Islet precursor cell (in vitro differentiated cells): Measurements from ENCODE around the gene CELF2.

ENCODE experiments used
- DNase-seq: peaks from one replicate; pipeline ENCODE4 v3.0.0-alpha.2; 2018

Gene CELF2

DNA sequence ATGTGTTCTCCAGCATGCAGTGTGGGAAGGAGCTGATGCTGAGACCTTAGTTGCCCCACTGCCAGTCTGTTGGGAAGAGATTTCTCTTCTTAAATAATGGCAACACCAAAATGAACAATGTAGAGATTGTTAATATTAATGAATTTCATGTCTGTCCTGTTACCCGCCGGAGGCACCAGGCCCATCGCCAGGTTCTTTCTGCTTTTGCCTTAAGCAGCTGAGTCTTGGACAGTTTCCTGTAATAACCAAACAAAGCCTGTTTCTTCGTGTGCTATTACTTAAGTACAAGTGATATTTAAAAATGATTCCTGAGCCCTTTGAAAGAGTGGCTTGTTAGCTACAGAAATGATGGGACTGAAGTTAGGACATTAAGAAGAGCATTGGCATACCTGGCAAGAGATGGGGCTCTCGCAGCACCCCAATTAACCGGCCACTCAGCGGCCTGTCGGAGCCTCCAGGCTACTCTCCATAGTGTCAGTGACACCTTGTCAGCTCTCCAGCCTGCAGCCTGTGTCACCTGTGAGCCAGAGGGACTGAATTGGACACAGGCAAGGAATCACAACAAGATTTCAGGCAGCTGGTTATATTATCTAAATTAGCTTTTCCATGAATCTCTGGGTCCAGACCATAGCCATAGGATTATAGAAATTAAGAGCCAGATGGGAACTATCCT is 142.0 kb downstream of the CELF2 start:
- DNase-seq = peak; percentile 15

DNA sequence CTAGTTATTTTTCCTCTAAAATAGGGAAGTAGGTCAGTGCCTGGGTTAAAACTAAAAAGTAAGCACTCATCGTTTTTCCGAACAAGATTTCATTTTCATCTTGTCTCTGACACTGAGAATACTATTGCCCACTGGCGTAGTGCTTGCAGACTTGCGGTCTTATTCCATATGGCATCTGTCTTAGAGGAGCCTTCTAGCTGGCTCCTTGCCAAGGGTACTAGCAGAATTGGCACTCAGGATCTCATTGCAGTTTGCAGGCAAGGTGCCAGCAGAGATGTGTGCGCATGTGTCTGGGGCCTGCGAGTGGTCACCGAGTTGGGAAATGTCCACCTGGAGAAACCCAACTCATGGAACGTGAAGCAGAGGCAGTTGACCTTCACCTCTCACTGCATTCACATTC is 143.4 kb downstream of the CELF2 start:
- peak; percentile 14 for DNase-seq

DNA sequence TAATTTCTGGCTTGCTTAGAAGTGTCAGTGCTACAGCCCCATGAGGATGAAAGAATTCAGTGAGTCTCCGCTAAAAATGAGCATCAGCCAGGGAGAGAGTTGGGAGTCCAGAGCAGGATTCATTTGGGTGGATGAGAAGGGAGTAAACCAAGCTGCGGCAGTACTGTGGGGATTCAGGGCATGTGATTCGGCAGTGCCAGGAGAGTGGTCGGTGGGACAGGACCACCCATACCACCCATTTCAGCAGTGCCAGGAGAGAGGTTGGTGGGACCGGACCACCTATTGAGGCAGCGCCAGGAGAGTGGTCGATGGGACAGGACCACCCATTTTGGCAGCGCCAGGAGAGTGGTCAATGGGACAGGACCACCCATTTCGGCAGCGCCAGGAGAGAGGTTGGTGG is 144.2 kb downstream of the CELF2 start:
- DNase-seq = peak; percentile 18

DNA sequence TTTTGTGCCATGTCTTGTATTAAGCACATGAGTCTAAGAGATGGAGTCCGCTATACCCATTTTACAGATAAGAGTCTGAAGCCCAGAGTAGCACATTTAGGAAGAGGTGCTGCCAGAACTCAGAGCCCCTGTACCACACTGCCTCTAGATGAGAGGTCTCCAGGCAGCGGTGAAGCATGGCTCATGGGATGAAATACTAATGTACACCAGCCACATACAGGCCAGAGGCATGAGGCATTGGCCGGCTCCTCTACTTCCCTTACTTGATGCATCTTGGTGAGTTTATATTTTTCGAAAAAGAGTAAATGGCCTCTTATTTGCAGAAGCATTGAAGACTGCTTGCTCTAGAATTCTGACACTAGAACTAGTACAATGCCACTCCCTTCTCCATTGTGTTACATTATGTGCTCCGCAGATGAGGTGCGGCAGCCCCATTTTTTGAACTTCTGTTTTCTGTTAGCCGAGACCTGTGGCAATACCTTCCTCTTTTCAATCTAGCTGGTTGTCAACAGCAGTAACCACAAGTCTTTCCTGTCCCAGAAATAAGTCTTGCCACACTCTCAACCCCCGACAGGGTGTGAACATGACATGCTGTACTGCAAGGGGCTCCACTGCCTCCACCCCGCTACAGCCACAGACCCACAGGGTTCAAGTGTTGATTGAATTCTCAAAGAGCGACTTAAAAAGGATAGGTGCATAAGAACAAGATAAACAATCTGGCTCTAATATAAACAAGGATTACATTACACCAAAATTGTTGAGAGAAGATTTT is 145.3 kb downstream of the CELF2 start:
- DNase-seq = peak; percentile 49

DNA sequence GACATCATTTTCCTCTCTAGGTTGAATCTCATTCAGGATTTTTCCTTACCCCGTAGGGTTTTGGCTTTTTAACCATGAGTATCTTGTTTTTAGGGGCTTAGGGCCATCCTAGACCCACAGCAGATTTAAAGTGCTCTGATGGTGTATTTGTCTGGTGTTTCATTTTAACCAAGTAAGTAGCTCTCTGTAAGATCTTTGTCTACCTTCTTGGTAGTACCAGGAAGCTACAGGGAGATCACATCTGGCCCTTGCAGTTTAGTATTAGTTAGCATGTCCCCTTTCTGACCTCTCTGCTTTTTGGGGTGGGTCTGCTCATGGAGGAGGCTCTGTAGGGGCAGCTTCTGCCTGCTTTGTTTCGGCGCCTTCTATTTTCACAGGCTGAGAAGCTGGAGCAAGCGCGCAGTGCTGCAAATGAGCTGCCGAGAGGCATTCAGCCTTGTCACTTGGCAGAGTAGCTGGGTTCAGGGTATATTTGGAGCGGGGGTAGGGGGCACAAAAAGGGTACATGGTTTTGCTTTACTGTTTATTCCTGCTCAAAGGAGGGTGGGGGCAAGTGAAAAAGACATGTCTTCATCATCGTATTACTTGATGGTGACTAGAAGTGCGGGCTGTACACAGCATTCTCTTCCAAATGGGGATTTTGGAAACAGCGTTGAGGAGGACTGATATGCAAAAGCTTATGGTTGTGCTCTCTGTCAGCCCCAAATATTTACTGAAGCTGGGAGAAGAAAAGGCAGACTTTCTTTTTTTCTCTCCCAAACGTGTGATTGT is 146.3 kb downstream of the CELF2 start:
- peak; percentile 42 for DNase-seq

DNA sequence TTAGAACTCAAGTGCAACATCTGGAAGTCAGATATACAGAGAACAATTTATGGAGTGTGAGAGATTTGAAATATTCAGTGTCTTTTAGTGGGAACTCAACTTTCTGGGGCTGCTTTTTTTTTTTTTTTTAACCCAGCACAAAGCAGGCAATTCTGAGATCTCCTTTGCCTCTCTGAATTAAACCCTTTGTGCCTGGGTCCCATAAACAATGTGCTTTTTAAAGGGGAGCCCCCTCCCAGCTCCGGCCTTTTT is 146.8 kb downstream of the CELF2 start:
- DNase-seq = no peak

DNA sequence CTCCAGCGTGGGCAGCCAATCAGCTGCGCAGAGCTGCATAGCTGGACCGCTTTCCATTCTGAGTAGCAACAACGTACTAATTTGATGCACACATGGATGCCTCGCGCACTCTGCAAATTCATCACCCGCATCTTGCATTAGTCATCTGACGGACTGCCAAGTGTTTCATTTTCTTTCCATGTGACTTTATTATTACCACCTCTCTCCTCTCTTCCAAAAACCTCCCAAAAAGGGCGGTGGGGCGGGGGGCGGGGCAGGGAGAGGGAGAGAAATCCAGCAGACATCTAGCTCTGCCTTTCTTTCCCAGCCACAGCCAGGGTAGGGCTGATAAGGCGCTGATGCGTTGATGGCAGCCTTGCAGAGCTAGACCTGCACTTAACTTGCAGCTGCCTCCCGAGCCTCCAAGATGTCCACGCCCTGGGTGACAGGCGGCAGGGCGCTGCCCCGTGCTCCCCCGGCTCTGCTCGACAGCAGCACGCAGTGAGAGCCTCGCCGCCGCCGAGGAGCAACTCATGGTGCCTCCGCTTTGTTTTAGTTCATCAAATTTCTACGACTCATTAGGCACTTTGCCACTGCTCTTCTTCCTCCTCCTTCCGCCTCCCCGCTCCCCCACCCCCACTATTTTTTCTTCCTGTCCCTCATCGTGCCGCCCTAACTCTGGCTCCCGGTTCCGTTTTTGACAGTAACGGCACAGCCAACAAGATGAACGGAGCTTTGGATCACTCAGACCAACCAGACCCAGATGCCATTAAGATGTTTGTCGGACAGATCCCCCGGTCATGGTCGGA is 147.3 kb downstream of the CELF2 start:
- DNase-seq = peak; percentile 78

DNA sequence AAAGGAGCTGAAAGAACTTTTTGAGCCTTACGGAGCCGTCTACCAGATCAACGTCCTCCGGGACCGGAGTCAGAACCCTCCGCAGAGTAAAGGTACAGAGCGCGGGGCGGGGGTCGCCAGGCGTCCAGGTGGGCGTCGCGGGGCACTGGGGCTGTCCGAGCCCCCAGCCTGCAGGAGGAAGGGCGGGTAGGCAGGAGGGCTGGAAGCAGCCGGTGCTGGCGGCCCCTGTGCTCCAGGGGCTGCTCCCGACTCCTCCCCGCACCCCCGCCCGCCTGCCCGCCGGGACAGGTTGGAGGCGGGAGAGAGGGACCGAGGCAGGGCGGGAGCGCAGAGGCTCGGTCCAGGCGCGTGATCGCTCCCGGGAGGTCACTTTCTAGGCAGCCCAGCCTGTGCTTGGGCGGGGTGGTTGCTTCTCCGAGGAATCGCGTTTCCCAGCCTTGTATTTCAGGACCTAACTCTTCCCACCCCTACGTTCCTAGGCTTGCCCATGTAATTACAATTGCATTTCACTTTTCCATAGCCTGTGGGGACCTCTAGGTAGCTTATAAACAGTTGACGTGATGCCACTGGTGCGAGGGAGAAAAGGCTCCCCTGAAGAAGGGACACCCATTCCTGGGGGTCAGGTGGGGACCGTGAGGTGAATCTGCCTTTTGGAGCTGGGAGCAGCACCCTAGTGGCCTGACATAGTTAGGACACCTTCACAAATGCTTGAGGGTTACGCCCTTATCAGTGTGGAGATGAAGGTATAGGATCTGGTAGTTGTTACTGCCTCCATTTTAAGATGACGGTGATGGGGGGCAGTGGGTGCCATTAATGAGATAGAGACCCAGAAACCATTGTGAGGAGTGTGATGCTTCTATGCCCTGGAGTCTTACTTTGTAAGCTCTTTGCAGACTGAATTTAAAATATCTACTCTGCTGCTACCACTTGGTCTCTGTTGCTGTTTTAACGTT is 148.2 kb downstream of the CELF2 start:
- peak; percentile 75 for DNase-seq

DNA sequence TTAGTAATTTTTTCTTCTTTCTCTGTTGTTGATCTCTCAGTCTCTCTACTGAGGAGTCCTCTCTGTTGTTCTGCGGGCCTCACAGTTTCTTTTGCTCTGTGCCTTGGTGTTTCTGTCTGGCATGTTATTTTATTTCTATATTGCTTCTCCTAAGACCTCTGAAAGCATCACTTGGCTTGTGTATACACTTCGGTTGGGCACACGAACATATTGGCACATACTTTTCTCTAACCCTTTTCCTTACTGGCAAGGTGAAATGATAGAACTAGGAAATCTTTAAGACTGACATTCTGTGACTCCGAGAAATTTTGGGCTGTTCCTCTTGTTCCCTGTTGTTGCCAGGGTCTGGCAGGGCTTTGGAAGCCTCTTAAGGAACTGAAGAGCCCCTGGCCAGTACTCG is 148.9 kb downstream of the CELF2 start:
- no peak for DNase-seq

DNA sequence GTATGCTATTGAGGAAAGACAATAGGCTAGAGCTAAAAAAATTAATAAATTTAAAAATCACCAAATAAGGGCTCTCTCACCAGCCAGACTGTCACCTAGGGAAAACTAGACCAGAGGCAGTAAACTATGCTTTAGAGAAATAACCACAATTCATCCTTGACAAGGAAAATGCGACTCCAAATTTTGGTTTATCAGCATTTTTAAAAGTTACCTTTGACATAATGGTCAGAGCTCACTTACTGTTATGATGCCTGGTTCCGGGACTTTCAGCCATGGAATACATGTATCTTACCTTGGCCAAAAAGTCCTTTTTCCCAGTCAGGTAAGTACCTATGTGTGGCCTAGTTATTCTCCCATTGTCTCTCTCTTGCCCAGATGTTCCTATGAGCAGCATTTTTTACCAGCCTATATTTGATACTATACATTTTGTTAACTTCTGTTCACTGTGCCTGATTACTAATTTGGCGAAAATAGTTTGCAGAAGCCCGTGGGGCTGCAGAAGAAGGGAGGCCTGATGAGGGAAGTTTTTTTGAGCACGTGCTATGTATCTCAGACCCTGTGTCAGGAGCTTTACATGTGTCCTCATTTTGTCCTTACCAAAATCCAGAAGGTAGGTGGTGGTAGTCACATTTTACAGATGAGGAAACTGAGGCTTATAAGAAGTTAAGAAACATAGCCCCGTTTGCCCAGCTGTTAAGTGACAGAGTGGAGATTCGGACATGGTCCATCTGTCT is 149.7 kb downstream of the CELF2 start:
- no peak for DNase-seq

DNA sequence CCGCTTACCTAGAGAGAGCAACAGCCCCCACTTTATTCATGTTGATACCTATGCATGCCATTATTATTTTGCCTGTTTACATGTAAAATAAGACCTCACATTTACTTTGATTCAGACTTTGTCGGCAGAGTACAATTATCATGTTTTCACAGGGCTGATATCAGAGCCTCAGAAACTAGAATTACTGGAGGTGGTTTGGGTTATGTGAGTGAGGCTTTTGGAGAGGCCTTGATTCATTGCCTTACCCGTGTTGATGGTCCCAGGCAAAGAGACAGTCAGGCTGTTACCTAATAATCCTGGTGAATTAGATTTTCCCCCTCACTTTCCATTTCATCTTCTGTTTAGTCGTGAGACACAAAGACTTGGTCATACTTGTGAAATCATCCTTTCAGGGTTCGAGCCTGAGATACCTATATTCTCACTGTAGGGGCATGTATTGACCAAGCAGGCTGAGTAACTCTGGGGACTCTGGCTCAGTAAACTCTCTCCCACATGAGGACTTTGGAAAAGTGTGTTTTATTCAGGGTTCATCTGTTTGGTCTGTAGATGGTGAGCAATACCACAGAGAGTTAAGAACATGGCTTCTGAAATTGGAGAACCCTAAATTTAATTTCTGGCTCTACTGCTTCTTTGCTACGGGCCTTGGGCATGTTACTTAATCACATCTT is 150.9 kb downstream of the CELF2 start:
- no peak for DNase-seq

DNA sequence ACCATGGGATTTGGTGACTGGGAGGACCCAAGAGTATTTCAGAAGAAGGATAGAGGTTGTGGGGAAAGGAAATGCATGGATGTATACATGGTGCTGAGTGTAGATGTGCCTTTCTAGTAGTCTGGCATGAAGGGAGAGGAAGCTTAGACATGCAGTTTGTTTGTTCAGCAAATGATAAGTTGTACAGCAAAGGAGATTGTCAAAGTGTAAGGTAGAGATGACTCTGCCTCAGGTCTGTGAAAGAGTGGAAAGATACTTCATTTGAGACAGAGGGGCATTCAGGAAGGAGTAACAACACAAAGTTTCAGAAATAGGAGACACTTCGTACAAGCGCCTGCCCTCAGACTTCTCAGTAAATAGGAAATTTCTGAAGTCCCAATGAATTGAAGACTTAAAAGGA is 152.3 kb downstream of the CELF2 start:
- no peak for DNase-seq

DNA sequence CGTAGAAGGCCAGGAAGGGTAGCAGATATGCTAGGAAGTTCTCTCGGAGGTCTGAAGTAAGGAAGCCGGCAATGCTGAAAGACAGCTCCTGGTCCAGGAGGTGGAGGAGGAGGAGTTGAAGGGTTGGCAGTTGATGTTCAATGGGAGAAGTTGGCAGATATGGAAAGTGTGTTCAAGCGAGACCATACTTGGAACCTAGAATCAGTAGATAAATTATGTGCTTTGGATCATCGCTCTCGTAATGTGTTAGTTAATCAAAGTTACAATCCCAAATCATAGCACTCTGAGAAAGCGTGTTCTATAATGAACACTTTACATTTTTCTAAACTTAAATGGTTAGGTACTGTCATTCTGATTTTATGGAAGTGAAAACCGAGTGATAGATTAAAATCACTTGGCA is 152.9 kb downstream of the CELF2 start:
- DNase-seq = no peak

DNA sequence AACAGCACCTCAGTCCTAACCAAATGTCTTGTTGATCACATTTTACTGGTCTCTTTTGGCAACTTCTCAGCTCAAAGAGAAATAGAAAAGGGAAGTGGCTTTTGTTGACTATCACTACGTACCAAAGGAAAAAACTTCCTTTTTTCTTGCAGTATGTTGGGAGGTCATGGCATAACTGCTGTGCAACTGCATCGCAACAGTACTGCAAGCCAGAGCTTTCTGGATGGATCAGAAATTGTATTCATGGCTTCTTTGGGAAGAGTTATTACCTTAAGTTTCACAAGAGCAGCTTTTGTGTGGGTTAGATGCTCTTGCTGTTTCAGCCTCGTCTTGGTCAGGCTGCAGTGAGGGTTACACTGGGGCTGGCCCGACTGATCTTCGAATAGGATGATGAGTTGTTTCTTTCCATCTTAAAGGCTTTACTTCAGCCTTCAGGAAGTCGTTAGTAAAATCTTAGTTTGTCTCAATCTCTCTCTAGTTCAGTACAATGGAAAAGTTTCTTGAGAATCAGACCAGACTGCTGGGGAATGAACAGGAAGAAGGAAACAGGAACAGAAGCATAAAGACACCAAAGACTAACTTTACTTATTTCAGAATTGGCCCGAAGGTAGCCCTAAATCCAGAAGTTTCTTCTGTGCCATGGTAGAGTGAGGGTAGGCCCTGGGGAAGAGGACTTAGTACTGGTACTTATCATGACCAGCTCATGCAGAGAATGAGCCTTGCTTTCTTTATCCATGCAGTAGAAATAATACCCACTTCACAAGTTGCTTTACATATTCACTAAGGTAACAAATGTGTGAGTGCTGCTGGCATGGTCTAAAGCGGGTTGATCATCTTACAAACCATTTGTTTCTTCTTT is 153.6 kb downstream of the CELF2 start:
- DNase-seq = no peak

DNA sequence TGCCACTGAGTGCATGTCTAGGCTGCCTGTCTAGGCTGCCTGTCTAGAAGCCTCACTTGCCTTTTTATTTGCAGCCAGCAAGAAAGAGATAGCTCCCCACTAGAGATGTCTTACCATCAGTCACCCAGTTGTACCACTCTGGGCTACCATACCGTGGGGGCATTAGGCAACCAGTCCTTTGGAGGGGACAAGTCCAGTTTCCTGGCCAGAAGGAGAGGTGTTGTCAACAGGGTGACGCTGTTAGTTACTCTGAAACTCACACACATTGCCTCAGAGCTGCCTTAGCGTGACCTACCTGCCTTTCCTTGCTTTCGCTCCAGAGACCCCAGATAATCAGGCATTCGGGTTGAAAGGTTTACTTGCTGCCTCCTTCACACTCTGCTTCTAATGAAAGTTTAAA is 155.4 kb downstream of the CELF2 start:
- DNase-seq = peak; percentile 22

DNA sequence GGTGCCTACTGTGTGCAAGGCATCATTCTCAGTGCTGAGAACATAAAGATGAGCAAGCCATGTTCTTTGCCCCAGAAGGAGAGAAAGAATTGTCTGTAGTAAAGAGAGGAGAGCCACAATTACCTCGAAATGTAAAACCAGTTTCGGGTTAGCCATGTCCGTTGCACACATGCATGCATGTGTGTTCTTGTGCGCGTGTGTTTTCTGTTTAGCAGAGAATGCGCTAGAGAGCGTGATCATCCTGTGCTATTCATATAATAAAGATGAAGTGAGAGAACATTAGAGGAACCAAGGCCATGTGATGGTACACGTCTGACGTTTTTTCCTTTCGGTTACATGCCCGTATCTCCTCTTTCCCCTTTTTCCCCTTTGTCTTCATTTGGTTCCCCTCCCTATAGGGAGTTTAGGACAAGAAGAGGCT is 158.2 kb downstream of the CELF2 start:
- peak; percentile 7 for DNase-seq

DNA sequence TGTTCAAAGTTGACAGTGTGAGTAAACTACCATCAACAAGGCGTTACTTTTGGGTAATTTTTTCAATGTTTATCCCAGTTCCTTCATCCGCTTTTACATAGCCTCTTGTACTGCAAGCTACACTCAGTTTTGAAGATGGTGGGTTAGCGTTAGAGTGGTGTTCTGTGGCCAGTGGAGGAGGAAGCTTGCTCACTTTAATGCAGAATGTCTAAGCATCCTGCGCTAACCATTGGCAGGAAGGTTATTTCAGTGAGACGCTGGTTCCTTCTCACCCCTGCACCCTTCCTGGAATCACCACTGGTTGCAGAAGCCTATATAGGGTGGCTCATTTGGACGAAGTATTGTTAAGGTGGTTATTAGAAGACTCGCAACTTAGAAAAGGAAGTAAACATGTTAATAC is 159.1 kb downstream of the CELF2 start:
- peak; percentile 7 for DNase-seq

DNA sequence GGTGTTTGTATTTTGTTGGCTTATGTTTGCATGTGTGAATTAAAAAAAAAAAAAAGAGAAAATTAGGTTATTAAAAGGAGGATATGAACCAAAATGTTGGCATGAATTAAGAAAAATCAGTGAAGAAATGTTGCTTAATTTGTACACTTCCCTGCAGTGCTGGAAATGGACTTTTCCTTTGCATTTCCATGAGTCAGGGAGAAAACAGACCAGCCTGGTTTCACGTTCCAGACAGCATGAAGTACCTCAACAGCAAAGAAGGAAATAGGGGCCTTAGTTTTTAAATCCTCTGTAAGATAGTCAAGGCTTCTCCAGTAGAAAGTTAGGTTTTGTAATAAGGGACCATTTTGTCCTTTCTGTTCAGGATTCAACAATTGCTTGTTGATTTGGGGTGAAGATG is 159.7 kb downstream of the CELF2 start:
- no peak for DNase-seq

DNA sequence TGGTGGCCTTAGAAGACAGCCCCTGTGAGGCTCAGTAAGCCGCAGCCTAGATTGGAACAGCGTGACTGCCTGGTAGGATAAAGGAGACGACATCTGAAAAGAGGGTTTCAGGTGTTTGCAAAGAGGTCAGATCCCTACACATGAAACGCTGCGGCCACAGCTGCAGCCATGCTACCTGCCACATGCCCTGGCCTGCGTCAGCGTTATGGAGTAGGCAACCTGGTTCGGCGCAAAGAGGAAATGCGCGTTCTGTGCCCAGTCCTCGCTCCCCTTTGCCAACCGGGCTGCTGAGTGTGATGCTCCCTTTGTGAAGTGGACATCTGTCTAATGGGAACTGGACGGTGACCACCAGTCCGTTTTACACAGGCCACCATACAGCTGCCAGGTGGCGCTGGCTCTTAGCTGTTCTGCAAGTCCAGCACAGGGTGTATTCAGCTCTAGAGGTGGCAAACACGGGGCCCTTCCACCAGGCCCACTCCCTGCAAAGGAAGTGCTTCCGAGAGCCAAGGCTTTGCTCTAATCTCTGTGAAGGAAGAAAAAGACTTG is 160.3 kb downstream of the CELF2 start:
- DNase-seq = peak; percentile 64
